PC-3 (cell line): ENCODE results near the gene GRHPR. TPM values are rescaled to one million over a fixed set of nuclear protein-coding genes. Genes with fewer than 3 reads are reported as not detected.

Experiments used
- ATAC-seq: fragments of 200-7000 bp; cut with Tn5 transposase; 2 replicates; pipeline ENCODE4 v1.9.1; 2020; ENCODE audit warnings: mild to moderate bottlenecking, moderate library complexity
- BruUV-seq: library from RNA; stranded (reverse); fragments of 400-500 nt; replicated peaks from 2 replicates; lab custom pipeline; 2021; lab: Mats Ljungman, UMichigan
- CTCF ChIA-PET: fragments of 300-600 bp; sonication (Branson Sonifier 250); formaldehyde crosslinking; loops from one replicate; lab custom pipeline; 2022; ENCODE audit warnings: antibody characterized with exemption; lab: Charles Lee
- POLR2A ChIA-PET: fragments of 300-600 bp; sonication (Branson Sonifier 250); formaldehyde crosslinking; loops from one replicate; lab custom pipeline; 2022; ENCODE audit warnings: antibody characterized with exemption; ENCODE audit not compliant: unreplicated experiment; lab: Charles Lee
- DNase-seq: peaks from one replicate; pipeline ENCODE4 v3.0.0-alpha.2; 2015
- H2AFZ ChIP-seq: fragments of 300-600 bp; sonication (generic); 2 replicates; pipeline ENCODE4 v1.6.0; 2016; ENCODE audit warnings: antibody characterized with exemption, low read length
- H3F3A ChIP-seq: fragments of 300-600 bp; sonication (generic); one replicate; pipeline ENCODE4 v1.6.0; 2017; ENCODE audit warnings: antibody characterized with exemption, low read length, control low read depth, mild to moderate bottlenecking; ENCODE audit not compliant: unreplicated experiment
- H3K27ac ChIP-seq: fragments of 300-600 bp; sonication (generic); 2 replicates; pipeline ENCODE4 v1.5.1; 2016; ENCODE audit warnings: mild to moderate bottlenecking, low read length
- H3K27me3 ChIP-seq: fragments of 300-600 bp; sonication (generic); 2 replicates; pipeline ENCODE4 v1.6.1; 2016; ENCODE audit warnings: low read length, mixed read lengths
- H3K36me3 ChIP-seq: fragments of 300-600 bp; sonication (generic); 2 replicates; pipeline ENCODE4 v1.6.1; 2016; ENCODE audit warnings: low read depth, mixed run types, low read length, mixed read lengths
- H3K4me1 ChIP-seq: fragments of 300-600 bp; sonication (generic); 2 replicates; pipeline ENCODE4 v1.5.1; 2016; ENCODE audit warnings: low read length; ENCODE audit not compliant: insufficient read depth
- H3K4me2 ChIP-seq: fragments of 300-600 bp; sonication (generic); 2 replicates; pipeline ENCODE4 v1.6.0; 2016; ENCODE audit warnings: low read length
- H3K4me3 ChIP-seq: fragments of 300-600 bp; sonication (generic); 2 replicates; pipeline ENCODE4 v1.5.1; 2016; ENCODE audit warnings: mild to moderate bottlenecking, low read length, mixed read lengths
- H3K79me2 ChIP-seq: fragments of 300-600 bp; sonication (generic); 2 replicates; pipeline ENCODE4 v1.6.1; 2017; ENCODE audit warnings: low read length, mixed read lengths
- H3K9ac ChIP-seq: fragments of 300-600 bp; sonication (generic); 2 replicates; pipeline ENCODE4 v1.6.0; 2016; ENCODE audit warnings: mild to moderate bottlenecking, low read length
- H3K9me2 ChIP-seq: fragments of 300-600 bp; sonication (generic); replicated peaks from 2 replicates; pipeline ENCODE4 v1.6.1; 2016; ENCODE audit warnings: mixed run types, low read length, mixed read lengths
- H3K9me3 ChIP-seq: fragments of 300-600 bp; sonication (generic); 2 replicates; pipeline ENCODE4 v1.6.1; 2016; ENCODE audit warnings: low read length, mixed read lengths
- H4K20me1 ChIP-seq: fragments of 300-600 bp; sonication (generic); 2 replicates; pipeline ENCODE4 v1.6.1; 2016; ENCODE audit warnings: low read length, mixed read lengths
- EZH2 ChIP-seq: fragments of 300-600 bp; sonication (generic); IDR thresholded peaks from one replicate; pipeline ENCODE4 v1.6.1; 2017; ENCODE audit warnings: antibody characterized with exemption, mild to moderate bottlenecking, low read length; ENCODE audit not compliant: unreplicated experiment
- EZH2phosphoT487 ChIP-seq: fragments of 300-600 bp; sonication (generic); IDR thresholded peaks from 2 replicates; pipeline ENCODE4 v1.6.1; 2018; ENCODE audit warnings: mild to moderate bottlenecking, antibody characterized with exemption, low read length, borderline replicate concordance
- intact Hi-C: fragments of 100-400 bp; cut with micrococcal nuclease; formaldehyde crosslinking; loops from 2 replicates; pipeline ENCODE4 v1.9.0; 2023
- total RNA-seq: library from RNA; depleted of rRNA; stranded (reverse); fragments of >200 nt; gene quantifications from 2 replicates; pipeline ENCODE4 v1.2.3, GENCODE V29; 2014
- TF ChIP-seq, protein P1 (sequence below): fragments of 300-600 bp; sonication (generic); conservative IDR thresholded peaks from 2 replicates; pipeline ENCODE4 v1.5.1; 2017; ENCODE audit warnings: antibody characterized with exemption, low read depth, mild to moderate bottlenecking, low read length

The GRHPR gene
- total RNA-seq, 1 experiment from 2014 or later: 84.1 TPM

DNA sequence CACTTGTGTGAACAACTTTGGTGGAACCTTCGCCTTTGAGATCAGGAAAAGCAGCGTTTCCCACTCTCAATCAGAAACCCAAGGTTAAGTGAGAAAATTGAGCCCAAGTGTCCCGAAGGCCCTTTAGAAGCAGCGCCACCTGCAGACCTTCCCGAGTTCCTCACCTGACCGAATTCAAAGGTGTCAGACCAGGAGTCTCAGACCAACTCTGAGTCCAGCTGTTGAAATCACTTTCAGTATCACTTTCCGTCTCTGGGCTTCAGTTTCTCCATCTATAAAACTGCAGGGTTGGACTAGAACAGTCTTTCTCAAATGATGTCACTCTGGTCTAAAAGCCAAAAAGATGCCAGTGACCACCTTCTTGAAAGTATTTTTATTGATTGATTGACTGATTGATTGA is 31.7 kb upstream of the GRHPR start:
- Histone ChIP-seq H4K20me1 (no peaks in the 10 kb centered on the region), H3K27ac (no peak overlapping the region), H3K4me3 (no peak overlapping the region), H3F3A (no peaks in the 10 kb centered on the region), H3K36me3 (no peaks in the 10 kb centered on the region), H3K9me3 (no peaks in the 10 kb centered on the region), H3K79me2 (no peaks in the 10 kb centered on the region), H3K4me1 (no peaks in the 10 kb centered on the region), H3K9ac (no peak overlapping the region), H2AFZ (no peak overlapping the region), H3K9me2 (no peaks in the 10 kb centered on the region), H3K4me2 (no peak overlapping the region), H3K27me3 (no peaks in the 10 kb centered on the region)
- POLR2A ChIA-PET: no interaction called here
- DNase-seq (peak; percentile 17), ATAC-seq (no peak)
- TF ChIP-seq EZH2phosphoT487: no peak
- TF ChIP-seq, protein P1, sequence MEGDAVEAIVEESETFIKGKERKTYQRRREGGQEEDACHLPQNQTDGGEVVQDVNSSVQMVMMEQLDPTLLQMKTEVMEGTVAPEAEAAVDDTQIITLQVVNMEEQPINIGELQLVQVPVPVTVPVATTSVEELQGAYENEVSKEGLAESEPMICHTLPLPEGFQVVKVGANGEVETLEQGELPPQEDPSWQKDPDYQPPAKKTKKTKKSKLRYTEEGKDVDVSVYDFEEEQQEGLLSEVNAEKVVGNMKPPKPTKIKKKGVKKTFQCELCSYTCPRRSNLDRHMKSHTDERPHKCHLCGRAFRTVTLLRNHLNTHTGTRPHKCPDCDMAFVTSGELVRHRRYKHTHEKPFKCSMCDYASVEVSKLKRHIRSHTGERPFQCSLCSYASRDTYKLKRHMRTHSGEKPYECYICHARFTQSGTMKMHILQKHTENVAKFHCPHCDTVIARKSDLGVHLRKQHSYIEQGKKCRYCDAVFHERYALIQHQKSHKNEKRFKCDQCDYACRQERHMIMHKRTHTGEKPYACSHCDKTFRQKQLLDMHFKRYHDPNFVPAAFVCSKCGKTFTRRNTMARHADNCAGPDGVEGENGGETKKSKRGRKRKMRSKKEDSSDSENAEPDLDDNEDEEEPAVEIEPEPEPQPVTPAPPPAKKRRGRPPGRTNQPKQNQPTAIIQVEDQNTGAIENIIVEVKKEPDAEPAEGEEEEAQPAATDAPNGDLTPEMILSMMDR: peak; percentile 51
- no peak for TF ChIP-seq EZH2
- intact Hi-C loops: no loop called here
- BruUV-seq: no TSS peak
- CTCF ChIA-PET: no interaction called here

DNA sequence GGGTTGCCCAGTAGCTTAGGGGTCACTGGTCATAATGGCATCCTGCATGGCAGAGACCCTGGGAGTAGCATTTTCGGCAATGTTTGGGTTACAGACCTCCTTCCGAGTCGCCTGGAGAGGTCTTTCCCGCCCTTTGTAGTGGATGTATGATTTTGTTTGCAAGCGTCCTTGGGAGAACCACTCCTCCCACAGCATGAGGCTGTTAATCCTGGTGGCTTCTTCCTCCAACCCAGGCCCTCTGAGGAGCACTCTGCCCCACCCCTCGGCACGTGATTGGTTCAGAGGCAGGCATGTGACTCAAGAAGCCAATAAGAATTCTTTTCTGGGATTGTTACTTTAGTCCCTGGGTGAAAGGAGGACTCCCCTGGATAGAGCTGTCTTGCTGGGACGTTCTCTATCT is 30.2 kb upstream of the GRHPR start:
- H3K27ac ChIP-seq: no peak overlapping the region
- no peaks in the 10 kb centered on the region for H3K9me2 ChIP-seq
- no peaks in the 10 kb centered on the region for H3K27me3 ChIP-seq
- H3K36me3 ChIP-seq: no peaks in the 10 kb centered on the region
- ATAC-seq: no peak
- no peak overlapping the region for H2AFZ ChIP-seq
- ChIA-PET CTCF (no interaction called here), POLR2A (no interaction called here)
- BruUV-seq: no TSS peak
- no peak overlapping the region for H3K9ac ChIP-seq
- H3K4me3 ChIP-seq: no peak overlapping the region
- no peak overlapping the region for H3K4me2 ChIP-seq
- no peaks in the 10 kb centered on the region for H3F3A ChIP-seq
- H3K9me3 ChIP-seq: no peaks in the 10 kb centered on the region
- no peak for TF ChIP-seq EZH2
- intact Hi-C loops: no loop called here
- no peaks in the 10 kb centered on the region for H3K4me1 ChIP-seq
- DNase-seq: no peak
- no peaks in the 10 kb centered on the region for H4K20me1 ChIP-seq
- no peaks in the 10 kb centered on the region for H3K79me2 ChIP-seq

DNA sequence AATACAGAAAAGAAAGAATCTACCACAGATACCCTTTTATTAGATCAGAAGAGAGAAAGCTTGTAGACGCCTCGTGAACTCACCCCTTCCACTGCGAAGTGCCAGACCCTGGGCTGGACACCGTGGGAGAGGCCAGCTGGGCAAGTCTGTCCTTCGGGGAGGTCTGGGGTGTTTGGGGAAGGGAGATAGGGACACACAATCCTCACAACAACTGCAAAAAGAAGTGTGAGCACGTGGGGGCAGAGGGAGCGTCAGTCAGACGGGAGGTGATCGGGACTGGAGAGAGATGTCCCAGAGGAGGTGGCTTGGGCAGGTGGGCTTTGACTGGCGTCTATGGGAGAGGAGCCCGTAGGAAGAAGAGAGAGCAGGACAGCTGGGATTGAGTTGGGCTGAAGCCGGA is 27.3 kb upstream of the GRHPR start:
- H3K9ac ChIP-seq: no peak overlapping the region
- H3K4me2 ChIP-seq: no peak overlapping the region
- POLR2A ChIA-PET: no interaction called here
- H3K9me3 ChIP-seq: no peaks in the 10 kb centered on the region
- BruUV-seq: no TSS peak
- H4K20me1 ChIP-seq: no peaks in the 10 kb centered on the region
- no peak overlapping the region for H3K27ac ChIP-seq
- intact Hi-C loops: no loop called here
- CTCF ChIA-PET: no interaction called here
- no peaks in the 10 kb centered on the region for H3K79me2 ChIP-seq
- ATAC-seq: no peak
- no peaks in the 10 kb centered on the region for H3F3A ChIP-seq
- no peaks in the 10 kb centered on the region for H3K4me1 ChIP-seq
- H2AFZ ChIP-seq: no peak overlapping the region
- no peaks in the 10 kb centered on the region for H3K9me2 ChIP-seq
- no peaks in the 10 kb centered on the region for H3K27me3 ChIP-seq
- DNase-seq: no peak
- no peak overlapping the region for H3K4me3 ChIP-seq
- TF ChIP-seq, protein P1: no peak
- TF ChIP-seq EZH2phosphoT487: no peak
- H3K36me3 ChIP-seq: no peaks in the 10 kb centered on the region
